Stomach (tissue), 9 donors: ENCODE results near the gene FERMT1. TPM values are rescaled to one million over a fixed set of nuclear protein-coding genes. Genes with fewer than 3 reads are reported as not detected.
"Not testable (repeated sequence)": the region's sequence is repeated elsewhere in the genome, so short reads cannot be mapped to it uniquely, and the experiment has no call there.

Experiments
- DNase-seq, 2 donors: peaks; one replicate each; pipeline versions ENCODE4 v3.0.0 to v3.0.0-alpha.2; 2013 to 2019
- H3K27ac ChIP-seq, 5 donors: fragments of 200-600 bp in 4 of 5; sonication (generic) in 4 of 5; one replicate each; pipeline ENCODE4 v1.5.1; 2013 to 2019; ENCODE audit warnings: mild to moderate bottlenecking in 1 of 5, moderate library complexity in 1 of 5
- H3K27me3 ChIP-seq, 3 donors: fragments of 200-600 bp; sonication (generic); one replicate each; pipeline ENCODE4 v1.5.1; 2017 to 2019; ENCODE audit warnings: mixed run types in 1 of 3
- H3K36me3 ChIP-seq, 4 donors: fragments of 200-600 bp; sonication (generic); 1 replicate in 3 of 4; 2 replicates in 1 of 4; pipeline ENCODE4 v1.5.1; 2016 to 2019
- H3K4me1 ChIP-seq, 4 donors: fragments of 200-600 bp; sonication (generic); one replicate each; pipeline ENCODE4 v1.5.1; 2016 to 2019
- H3K4me3 ChIP-seq, 4 donors: fragments of 200-600 bp; sonication (generic) in 3 of 4; one replicate each; pipeline ENCODE4 v1.5.1; 2016 to 2019; ENCODE audit warnings: mild to moderate bottlenecking in 1 of 4
- H3K9me3 ChIP-seq, 4 donors: fragments of 200-600 bp; sonication (generic); one replicate each; pipeline ENCODE4 v1.5.1; 2016 to 2019
- EP300 ChIP-seq: sonication (generic); formaldehyde crosslinking; IDR thresholded peaks from one replicate; pipeline ENCODE4 v1.6.1; 2017; ENCODE audit warnings: antibody characterized with exemption
- POLR2A ChIP-seq, 4 donors: fragments of 450-650 bp; IDR thresholded peaks; one replicate each; pipeline ENCODE4 v1.6.1; 2016; ENCODE audit warnings: antibody characterized with exemption in 4 of 4, control low read depth in 2 of 4, mild to moderate bottlenecking in 1 of 4, moderate library complexity in 1 of 4
- POLR2AphosphoS5 ChIP-seq, 3 donors: sonication (generic); formaldehyde crosslinking; IDR thresholded peaks; one replicate each; pipeline ENCODE4 v1.6.1; 2016; ENCODE audit warnings: antibody characterized with exemption in 3 of 3
- WGBS, 5 donors: extraction: QIAGEN DNeasy Blood & Tissue Kit in 3 of 5; methylation state at CpG; one replicate each; pipeline versions ENCODE4 v1.1.5 to v1.1.7; 2013 to 2018; 5-methylcytosine and 5-hydroxymethylcytosine counted together
- intact Hi-C: fragments of 100-400 bp; cut with DNase I; formaldehyde crosslinking; loops from one replicate; pipeline ENCODE4 v1.15.1; 2023; ENCODE audit warnings: low total_unique reads
- polyA plus RNA-seq, 3 donors: library from polyadenylated mRNA; stranded (reverse); fragments of 200-250 nt; gene quantifications; one replicate each; pipeline ENCODE4 v1.2.3, GENCODE V29; 2013
- total RNA-seq, 5 donors: library from RNA; depleted of rRNA; stranded (reverse); fragments of >200 nt; gene quantifications; one replicate each; pipeline versions ENCODE4 v1.1.0 to v1.2.3, GENCODE V29; 2014 to 2016
- TF ChIP-seq, protein P1 (sequence below), 7 experiments: fragments of 450-650 bp in 4 of 7; fragments of 200-600 bp in 3 of 7; sonication (generic) in 3 of 7; IDR thresholded peaks; one replicate each; pipeline ENCODE4 v1.5.1; 2016 to 2019; ENCODE audit warnings: antibody characterized with exemption in 7 of 7, control low read depth in 2 of 7, mild to moderate bottlenecking in 1 of 7
- donor health status: healthy with polysubstance abuse.
- donor health status: Bipolar disorder and iron deficiency.
- donor health status: healthy.

The FERMT1 gene
- total and polyA plus RNA-seq, 8 donors = 0.45 to 14.5 (median 7.9) TPM

DNA sequence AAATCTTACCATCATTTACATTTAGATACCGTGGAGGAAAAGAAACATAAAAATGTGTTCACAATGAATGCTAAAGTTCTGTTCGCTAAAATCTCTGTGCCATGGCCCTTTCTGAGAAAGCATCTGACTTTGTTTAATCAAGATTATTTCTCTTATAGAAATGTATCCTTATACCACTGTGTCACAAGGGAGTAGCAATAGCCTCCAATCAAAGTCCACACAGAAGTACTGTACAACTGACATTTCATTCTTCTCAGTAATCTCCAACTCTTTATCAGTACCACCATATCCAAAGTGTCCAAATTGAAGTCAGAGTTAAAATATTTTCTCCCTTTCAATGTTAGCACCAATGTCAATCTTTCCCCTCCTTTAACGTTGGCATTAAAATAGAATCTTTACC lies 6.1 kb downstream of the FERMT1 start:
- Histone ChIP-seq H3K36me3 (peaks cover 0 to 50% (median 41%) of the 10 kb centered on the region in 4 donors), H3K4me3 (no peak overlapping the region), H3K4me1 (peaks cover 0 to 12% (median 6%) of the 10 kb centered on the region in 4 donors), H3K9me3 (peaks cover 0 to 14% (median 4%) of the 10 kb centered on the region in 4 donors), H3K27ac (no peak overlapping the region), H3K27me3 (peaks cover 0 to 9% (median 0%) of the 10 kb centered on the region in 3 donors)
- WGBS, 5 donors = 60 to 74% (median 67%) methylated on average over 3 of the region's 3 CpGs
- DNase-seq = no peak
- intact Hi-C loops = no loop called here
- TF ChIP-seq POLR2AphosphoS5 (IDR thresholded peaks at IDR 0.05) (no peak), POLR2A (IDR thresholded peaks at IDR 0.05) (no peak), EP300 (no peak)
- TF ChIP-seq, protein P1, sequence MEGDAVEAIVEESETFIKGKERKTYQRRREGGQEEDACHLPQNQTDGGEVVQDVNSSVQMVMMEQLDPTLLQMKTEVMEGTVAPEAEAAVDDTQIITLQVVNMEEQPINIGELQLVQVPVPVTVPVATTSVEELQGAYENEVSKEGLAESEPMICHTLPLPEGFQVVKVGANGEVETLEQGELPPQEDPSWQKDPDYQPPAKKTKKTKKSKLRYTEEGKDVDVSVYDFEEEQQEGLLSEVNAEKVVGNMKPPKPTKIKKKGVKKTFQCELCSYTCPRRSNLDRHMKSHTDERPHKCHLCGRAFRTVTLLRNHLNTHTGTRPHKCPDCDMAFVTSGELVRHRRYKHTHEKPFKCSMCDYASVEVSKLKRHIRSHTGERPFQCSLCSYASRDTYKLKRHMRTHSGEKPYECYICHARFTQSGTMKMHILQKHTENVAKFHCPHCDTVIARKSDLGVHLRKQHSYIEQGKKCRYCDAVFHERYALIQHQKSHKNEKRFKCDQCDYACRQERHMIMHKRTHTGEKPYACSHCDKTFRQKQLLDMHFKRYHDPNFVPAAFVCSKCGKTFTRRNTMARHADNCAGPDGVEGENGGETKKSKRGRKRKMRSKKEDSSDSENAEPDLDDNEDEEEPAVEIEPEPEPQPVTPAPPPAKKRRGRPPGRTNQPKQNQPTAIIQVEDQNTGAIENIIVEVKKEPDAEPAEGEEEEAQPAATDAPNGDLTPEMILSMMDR (IDR thresholded peaks at IDR 0.05) = no peak

DNA sequence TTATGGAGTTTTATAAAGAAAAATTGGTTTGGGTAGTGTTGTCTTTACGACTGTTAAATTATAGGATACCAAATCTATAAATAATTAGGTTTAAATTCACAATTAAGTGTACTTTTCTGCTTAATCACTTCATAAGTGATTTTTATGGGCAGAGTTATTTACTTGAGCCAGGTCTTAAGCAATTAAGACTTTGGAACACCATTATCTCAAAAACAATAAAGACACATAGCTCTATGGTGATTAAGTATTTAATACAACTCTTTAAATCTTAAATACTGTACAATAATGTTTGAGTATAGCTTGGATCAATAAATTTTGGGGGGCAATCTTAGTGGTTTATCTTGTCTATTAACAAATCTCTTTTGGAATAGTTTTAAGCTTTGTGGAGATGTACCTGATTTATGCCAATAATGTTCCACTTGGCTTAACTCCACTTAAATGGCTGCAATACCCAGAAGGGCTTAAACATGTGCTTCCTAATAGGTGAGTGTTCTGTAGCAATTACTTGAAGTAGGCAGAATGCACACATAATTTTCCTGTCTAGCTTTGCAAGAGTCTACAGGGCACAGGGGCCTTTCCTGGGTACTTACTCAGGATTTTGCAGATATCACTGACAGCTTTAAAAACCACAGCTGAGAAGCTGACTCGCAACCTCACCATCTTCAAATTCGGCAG lies 7.5 kb downstream of the FERMT1 start:
- Histone ChIP-seq H3K4me3 (no peak overlapping the region), H3K4me1 (no peaks in the 10 kb centered on the region), H3K9me3 (peaks cover 0 to 14% (median 4%) of the 10 kb centered on the region in 4 donors), H3K27ac (no peak overlapping the region), H3K36me3 (peaks cover 0 to 62% (median 53%) of the 10 kb centered on the region in 4 donors), H3K27me3 (no peaks in the 10 kb centered on the region)
- DNase-seq = no peak
- 88 to 98% (median 92%) methylated on average over 3 of the region's 3 CpGs for WGBS, 5 donors
- TF ChIP-seq POLR2AphosphoS5 (IDR thresholded peaks at IDR 0.05) (no peak), POLR2A (IDR thresholded peaks at IDR 0.05) (no peak), EP300 (no peak)
- TF ChIP-seq, protein P1 (IDR thresholded peaks at IDR 0.05) = no peak
- intact Hi-C loops = no loop called here

- TF ChIP-seq POLR2A (IDR thresholded peaks at IDR 0.05) (no peak), POLR2AphosphoS5 (IDR thresholded peaks at IDR 0.05) (no peak), EP300 (no peak)
- TF ChIP-seq, protein P1 (IDR thresholded peaks at IDR 0.05) = no peak
- Histone ChIP-seq H3K36me3 (peaks cover 0 to 69% (median 59%) of the 10 kb centered on the region in 4 donors), H3K9me3 (peaks cover 0 to 14% (median 4%) of the 10 kb centered on the region in 4 donors), H3K4me1 (no peaks in the 10 kb centered on the region), H3K4me3 (no peak overlapping the region), H3K27me3 (no peaks in the 10 kb centered on the region), H3K27ac (no peak overlapping the region)
- DNase-seq = no peak
- intact Hi-C loops = no loop called here
- WGBS, 5 donors = 78 to 100% (median 82%) methylated on average over 1 of the region's 1 CpG
These were observed 8.1 kb downstream of the FERMT1 start for GRCh38 chr20:6114696-6115095.

DNA sequence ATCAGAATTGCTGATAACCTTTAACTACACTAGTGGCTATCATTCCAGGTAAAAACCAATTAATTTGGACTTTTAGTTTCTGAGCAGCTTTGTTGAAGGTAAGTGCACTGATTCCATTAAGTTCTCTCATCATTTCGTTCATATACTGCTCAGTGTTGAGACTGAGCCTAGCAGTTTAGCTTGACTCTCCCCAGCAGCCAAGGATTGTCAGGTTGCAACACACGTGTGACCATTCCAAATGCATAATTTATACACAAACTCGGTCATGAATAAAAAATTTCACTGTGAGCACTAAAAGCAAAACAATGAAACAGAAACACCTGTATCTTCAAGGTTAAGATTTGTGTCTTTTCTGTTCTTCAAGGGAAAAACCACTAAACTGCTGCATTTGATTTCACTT lies 8.9 kb downstream of the FERMT1 start:
- 82 to 90% (median 87%) methylated on average over 3 of the region's 3 CpGs for WGBS, 5 donors
- no peak for DNase-seq
- no peak for TF ChIP-seq POLR2A (IDR thresholded peaks at IDR 0.05)
- TF ChIP-seq EP300 = no peak
- TF ChIP-seq, protein P1 (IDR thresholded peaks at IDR 0.05) = no peak
- no peak for TF ChIP-seq POLR2AphosphoS5 (IDR thresholded peaks at IDR 0.05)

DNA sequence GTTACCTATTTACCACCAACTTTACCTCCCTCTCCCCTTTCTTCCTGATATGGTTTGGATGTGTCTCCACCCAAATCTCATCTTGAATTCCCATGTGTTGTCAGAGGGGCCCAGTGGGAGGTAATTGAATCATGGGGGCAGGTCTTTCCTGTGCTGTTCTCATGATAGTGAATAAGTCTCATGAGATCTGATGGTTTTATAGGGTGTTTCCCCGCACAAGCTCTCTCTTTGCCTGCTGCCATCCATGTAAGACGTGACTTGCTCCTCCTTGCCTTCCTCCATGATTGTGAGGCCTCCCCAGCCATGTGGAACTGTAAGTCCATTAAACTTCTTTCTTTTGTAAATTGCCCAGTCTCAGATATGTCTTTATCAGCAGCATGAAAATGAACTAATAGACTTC lies 9.9 kb downstream of the FERMT1 start:
- intact Hi-C loops, DNase-seq, H3K27me3 ChIP-seq, H3K27ac ChIP-seq, H3K4me3 ChIP-seq, H3K4me1 ChIP-seq: not testable (repeated sequence)
- Histone ChIP-seq H3K9me3 (peaks cover 0 to 14% (median 4%) of the 10 kb centered on the region in 4 donors), H3K36me3 (peaks cover 0 to 71% (median 67%) of the 10 kb centered on the region in 4 donors)
- WGBS, 5 donors = 86 to 95% (median 91%) methylated on average over 2 of the region's 2 CpGs

More for the DNA sequence above, 8.9 kb downstream of the FERMT1 start:
- H3K9me3 ChIP-seq = peaks cover 0 to 14% (median 4%) of the 10 kb centered on the region in 4 donors
- no peak overlapping the region for H3K4me3 ChIP-seq
- no peaks in the 10 kb centered on the region for H3K4me1 ChIP-seq
- H3K27ac ChIP-seq = no peak overlapping the region
- intact Hi-C loops = no loop called here
- peaks cover 0 to 72% (median 65%) of the 10 kb centered on the region in 4 donors for H3K36me3 ChIP-seq
- no peaks in the 10 kb centered on the region for H3K27me3 ChIP-seq
